A673 (cell line): Measurements from ENCODE around the gene CDYL. TPM values are rescaled to one million over a fixed set of nuclear protein-coding genes. Genes with fewer than 3 reads are reported as not detected.

Experiments
- BruUV-seq: library from RNA; stranded (reverse); fragments of 400-500 nt; replicated peaks from 2 replicates; lab custom pipeline; 2021; lab: Mats Ljungman, UMichigan
- CTCF ChIA-PET: fragments of 300-600 bp; sonication (Branson Sonifier 250); formaldehyde crosslinking; loops from one replicate; lab custom pipeline; 2022; ENCODE audit warnings: antibody characterized with exemption; lab: Charles Lee
- POLR2A ChIA-PET: fragments of 300-600 bp; sonication (Branson Sonifier 250); formaldehyde crosslinking; loops from one replicate; lab custom pipeline; 2022; ENCODE audit warnings: antibody characterized with exemption; ENCODE audit not compliant: low non-redundant PET; lab: Charles Lee
- DNase-seq: peaks from one replicate; pipeline ENCODE4 v3.0.0-alpha.2; 2015; ENCODE audit warnings: low spot score
- H3K27ac ChIP-seq: fragments of 200-600 bp; sonication (generic); 2 replicates; pipeline ENCODE4 v1.5.1; 2016; ENCODE audit warnings: mixed run types, low read depth, mild to moderate bottlenecking, mixed read lengths, antibody characterized with exemption, low read length; ENCODE audit not compliant: poor library complexity, severe bottlenecking
- H3K27me3 ChIP-seq: fragments of 200-600 bp; sonication (generic); replicated peaks from 2 replicates; pipeline ENCODE4 v1.6.1; 2017; ENCODE audit warnings: mixed run types, low read depth, mild to moderate bottlenecking, mixed read lengths, antibody characterized with exemption, low read length; ENCODE audit not compliant: insufficient read depth, poor library complexity
- H3K36me3 ChIP-seq: fragments of 200-600 bp; sonication (generic); 2 replicates; pipeline ENCODE4 v1.6.1; 2016; ENCODE audit warnings: mixed run types, mild to moderate bottlenecking, mixed read lengths, antibody characterized with exemption, low read length; ENCODE audit not compliant: insufficient read depth, poor library complexity, severe bottlenecking
- H3K4me1 ChIP-seq: fragments of 200-600 bp; sonication (generic); 2 replicates; pipeline ENCODE4 v1.6.1; 2017; ENCODE audit warnings: mixed run types, mild to moderate bottlenecking, mixed read lengths, antibody characterized with exemption, low read length; ENCODE audit not compliant: insufficient read depth, poor library complexity, severe bottlenecking
- H3K4me3 ChIP-seq: fragments of 200-600 bp; sonication (generic); 2 replicates; pipeline ENCODE4 v1.5.1; 2016; ENCODE audit warnings: low read depth, mixed run types, mild to moderate bottlenecking, mixed read lengths, low read length; ENCODE audit not compliant: poor library complexity, severe bottlenecking
- H3K9me3 ChIP-seq: fragments of 200-600 bp; sonication (generic); 2 replicates; pipeline ENCODE4 v1.6.1; 2016; ENCODE audit warnings: mixed run types, low read depth, mild to moderate bottlenecking, mixed read lengths, antibody characterized with exemption, low read length; ENCODE audit not compliant: poor library complexity, severe bottlenecking
- CTCF ChIP-seq: fragments of 300-800, 200-600 bp; sonication (generic); conservative IDR thresholded peaks from 2 replicates; pipeline ENCODE4 v1.5.1; 2017; ENCODE audit warnings: low read depth, mild to moderate bottlenecking, antibody characterized with exemption, low read length, moderate library complexity, mixed read lengths
- EZH2 ChIP-seq: fragments of 200-600 bp; sonication (generic); IDR thresholded peaks from 2 replicates; pipeline ENCODE4 v1.6.1; 2017; ENCODE audit warnings: borderline replicate concordance, low read depth, mild to moderate bottlenecking, mixed read lengths, antibody characterized with exemption, low read length; ENCODE audit not compliant: poor library complexity, severe bottlenecking
- intact Hi-C: fragments of 100-400 bp; cut with micrococcal nuclease; formaldehyde crosslinking; loops from one replicate; pipeline ENCODE4 v1.10.0; 2022; ENCODE audit not compliant: unreplicated experiment
- total RNA-seq: library from RNA; stranded (reverse); gene quantifications from 2 replicates; pipeline ENCODE4 v1.2.3, GENCODE V29; 2021

The CDYL gene
- total RNA-seq, 1 experiment from 2014 or later = 57.6 TPM

- Histone ChIP-seq H3K36me3 (no peaks in the 10 kb centered on the region), H3K4me1 (peaks cover 87% of the 10 kb centered on the region), H3K27me3 (no peaks in the 10 kb centered on the region), H3K27ac (peak overlapping the region; percentile 38), H3K9me3 (no peaks in the 10 kb centered on the region), H3K4me3 (no peak overlapping the region)
- DNase-seq = peak; percentile 68
- TF ChIP-seq EZH2 = no peak
- TF ChIP-seq CTCF = no peak
- no TSS peak for BruUV-seq
- ChIA-PET CTCF (no interaction called here), POLR2A (no interaction called here)
- intact Hi-C loops = loop anchor here (1.0 to 10.0 kb wide), 2 partner anchors 99 to 623 kb away; no protein-coding TSS in a partner anchor
Measured at GRCh38 chr6:4935975-4936680, 159.9 kb downstream of the CDYL start.

GRCh38 chr6:4936681-4937041, 160.5 kb downstream of the CDYL start:
- ChIA-PET CTCF (interaction anchor here (0.7 kb wide), 1 partner anchor 126 kb away, joined by 7 read pairs; no protein-coding TSS in a partner anchor), POLR2A (interaction anchor here (0.7 kb wide), 1 partner anchor 57 kb away, joined by 3 read pairs; no protein-coding TSS in a partner anchor)
- intact Hi-C loops = loop anchor here (1.0 to 10.0 kb wide), 2 partner anchors 98 to 623 kb away; no protein-coding TSS in a partner anchor
- Histone ChIP-seq H3K36me3 (no peaks in the 10 kb centered on the region), H3K4me1 (peaks cover 87% of the 10 kb centered on the region), H3K27me3 (no peaks in the 10 kb centered on the region), H3K4me3 (no peak overlapping the region), H3K9me3 (no peaks in the 10 kb centered on the region), H3K27ac (peak overlapping the region; percentile 38)
- TF ChIP-seq EZH2 = no peak
- TF ChIP-seq CTCF = peak; percentile 76
- peak; percentile 77 for DNase-seq
- no TSS peak for BruUV-seq

GRCh38 chr6:4937414-4937813, 161.2 kb downstream of the CDYL start:
- DNase-seq = no peak
- no peaks in the 10 kb centered on the region for H3K9me3 ChIP-seq
- no TSS peak for BruUV-seq
- H3K27me3 ChIP-seq = no peaks in the 10 kb centered on the region
- H3K36me3 ChIP-seq = no peaks in the 10 kb centered on the region
- H3K27ac ChIP-seq = no peak overlapping the region
- POLR2A ChIA-PET = interaction anchor here (0.7 kb wide), 1 partner anchor 56 kb away, joined by 3 read pairs; no protein-coding TSS in a partner anchor
- CTCF ChIA-PET = interaction anchor here (0.7 kb wide), 2 partner anchors 24 to 126 kb away, joined by 3 to 7 read pairs; no protein-coding TSS in a partner anchor
- no peak overlapping the region for H3K4me3 ChIP-seq
- TF ChIP-seq EZH2 = no peak
- no peak for TF ChIP-seq CTCF
- intact Hi-C loops = loop anchor here (10.0 kb wide), 1 partner anchor 97 kb away; no protein-coding TSS in a partner anchor
- peaks cover 87% of the 10 kb centered on the region for H3K4me1 ChIP-seq
